Natural killer cell (primary cell): ENCODE data around the gene AP2A2. TPM values are rescaled to one million over a fixed set of nuclear protein-coding genes. Genes with fewer than 3 reads are reported as not detected.

Experiments used
- ATAC-seq, 3 donors: fragments of 150-1000 bp in 2 of 3; fragments of 200-7000 bp in 1 of 3; cut with Tn5 transposase; 1 replicate in 1 of 3; 2 replicates in 2 of 3; pipeline ENCODE4 v1.10.0; 2021; ENCODE audit warnings: mild to moderate bottlenecking in 2 of 3, moderate library complexity in 2 of 3
- DNase-seq, 2 donors: peaks; one replicate each; pipeline versions ENCODE4 v3.0.0 to v3.0.0-alpha.2; 2013 to 2021; ENCODE audit warnings: mixed read lengths in 1 of 2
- H3K27ac ChIP-seq: one replicate; pipeline ENCODE4 v1.5.1; 2013; ENCODE audit warnings: mild to moderate bottlenecking, low read length
- H3K27me3 ChIP-seq: one replicate; pipeline ENCODE4 v1.6.1; 2013; ENCODE audit warnings: low read length; ENCODE audit not compliant: control insufficient read depth, insufficient read depth
- H3K36me3 ChIP-seq: one replicate; pipeline ENCODE4 v1.6.1; 2013; ENCODE audit warnings: low read length; ENCODE audit not compliant: control insufficient read depth, insufficient read depth
- H3K4me1 ChIP-seq: one replicate; pipeline ENCODE4 v1.6.1; 2013; ENCODE audit warnings: low read length; ENCODE audit not compliant: control insufficient read depth, insufficient read depth
- H3K4me3 ChIP-seq: one replicate; pipeline ENCODE4 v1.5.1; 2013; ENCODE audit warnings: low read length
- H3K9me3 ChIP-seq: one replicate; pipeline ENCODE4 v1.6.1; 2013; ENCODE audit warnings: low read length; ENCODE audit not compliant: control insufficient read depth, insufficient read depth
- H3K27ac Mint-ChIP-seq, 2 donors: one replicate each; pipeline ENCODE4 v1.8.0; 2022; ENCODE audit warnings: mild to moderate bottlenecking in 2 of 2, mixed read lengths in 2 of 2, moderate library complexity in 1 of 2
- H3K27me3 Mint-ChIP-seq, 2 donors: one replicate each; pipeline ENCODE4 v1.8.0; 2022; ENCODE audit warnings: low read depth in 2 of 2, mixed read lengths in 2 of 2
- H3K36me3 Mint-ChIP-seq: one replicate; pipeline ENCODE4 v1.8.0; 2022; ENCODE audit warnings: mixed read lengths
- H3K4me1 Mint-ChIP-seq, 2 donors: one replicate each; pipeline ENCODE4 v1.8.0; 2022; ENCODE audit warnings: mixed read lengths in 2 of 2
- H3K4me3 Mint-ChIP-seq: one replicate; pipeline ENCODE4 v1.8.0; 2022; ENCODE audit warnings: mild to moderate bottlenecking, moderate library complexity, mixed read lengths
- H3K9me3 Mint-ChIP-seq, 2 donors: one replicate each; pipeline ENCODE4 v1.8.0; 2022; ENCODE audit warnings: mixed read lengths in 2 of 2
- WGBS: methylation state at CpG from one replicate; pipeline ENCODE4 v1.1.7; 2013; ENCODE audit warnings: missing lambda C conversion rate; ENCODE audit not compliant: insufficient coverage; 5-methylcytosine and 5-hydroxymethylcytosine counted together
- intact Hi-C: fragments of 100-400 bp; cut with micrococcal nuclease; formaldehyde crosslinking; loops from one replicate; pipeline ENCODE4 v1.14.2; 2022
- total RNA-seq, 4 donors: library from RNA; stranded (reverse); fragments of 120-200 nt in 1 of 4; gene quantifications; one replicate each; pipeline versions ENCODE4 v1.2.3 to v1.2.4, GENCODE V29; 2013 to 2022
- TF ChIP-seq, protein P1 (sequence below): fragments of 200-600 bp; IDR thresholded peaks from one replicate; pipeline ENCODE4 v1.8.0; 2022; ENCODE audit warnings: antibody characterized with exemption

Gene AP2A2
- total RNA-seq, 3 donors from 2014 or later (not counting 1 experiment from before 2014, with no cell fraction given): 57.2 to 120 (median 82.9) TPM

DNA sequence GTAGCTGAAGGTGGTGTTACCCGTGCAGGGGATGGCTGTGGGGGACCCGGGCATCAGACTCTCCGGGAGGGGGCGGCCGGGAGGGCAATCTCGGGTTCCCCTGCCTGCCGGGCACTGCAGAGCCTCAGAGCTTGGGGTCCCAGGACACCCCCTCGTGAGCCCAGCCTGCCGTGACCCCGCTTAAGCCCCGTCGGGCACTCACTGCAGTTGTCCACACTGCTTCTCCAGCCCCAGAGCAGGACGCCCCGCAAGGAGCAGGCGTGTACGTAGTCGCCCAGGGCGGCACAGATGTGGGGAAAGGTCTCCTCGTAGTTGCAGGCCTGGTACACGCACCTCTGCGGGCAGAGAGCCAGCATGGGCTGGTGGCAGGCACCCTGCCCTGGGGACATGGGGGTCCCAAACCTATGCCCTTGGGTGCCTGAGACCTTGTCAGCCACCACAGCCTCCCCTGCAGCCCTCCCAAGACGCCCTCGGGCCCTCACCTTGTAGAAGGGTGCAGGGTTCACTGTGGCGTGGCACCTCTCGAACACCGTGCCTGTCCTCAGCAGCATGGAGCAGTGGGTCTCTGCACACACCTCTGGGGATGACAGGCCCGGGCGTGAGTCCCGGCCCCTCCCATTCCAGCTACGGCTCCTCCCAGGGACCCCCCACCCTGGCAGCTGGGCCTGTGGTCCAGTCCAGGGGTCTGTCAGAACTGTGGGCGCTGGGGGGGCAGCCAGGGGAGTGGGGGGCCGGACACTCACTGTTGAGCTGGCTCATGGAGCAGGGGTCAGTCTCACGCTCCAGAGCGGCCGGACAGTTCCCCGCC, 102.0 kb downstream of the AP2A2 start:
- Histone ChIP-seq H3K27me3 (no peaks in the 10 kb centered on the region), H3K27ac (no peak overlapping the region), H3K9me3 (no peaks in the 10 kb centered on the region), H3K4me1 (no peaks in the 10 kb centered on the region), H3K4me3 (no peak overlapping the region), H3K36me3 (no peaks in the 10 kb centered on the region)
- no peaks in the 10 kb centered on the region for H3K36me3 Mint-ChIP-seq
- DNase-seq (no peak), ATAC-seq (no peak)
- no peak overlapping the region for H3K27ac Mint-ChIP-seq
- TF ChIP-seq, protein P1, sequence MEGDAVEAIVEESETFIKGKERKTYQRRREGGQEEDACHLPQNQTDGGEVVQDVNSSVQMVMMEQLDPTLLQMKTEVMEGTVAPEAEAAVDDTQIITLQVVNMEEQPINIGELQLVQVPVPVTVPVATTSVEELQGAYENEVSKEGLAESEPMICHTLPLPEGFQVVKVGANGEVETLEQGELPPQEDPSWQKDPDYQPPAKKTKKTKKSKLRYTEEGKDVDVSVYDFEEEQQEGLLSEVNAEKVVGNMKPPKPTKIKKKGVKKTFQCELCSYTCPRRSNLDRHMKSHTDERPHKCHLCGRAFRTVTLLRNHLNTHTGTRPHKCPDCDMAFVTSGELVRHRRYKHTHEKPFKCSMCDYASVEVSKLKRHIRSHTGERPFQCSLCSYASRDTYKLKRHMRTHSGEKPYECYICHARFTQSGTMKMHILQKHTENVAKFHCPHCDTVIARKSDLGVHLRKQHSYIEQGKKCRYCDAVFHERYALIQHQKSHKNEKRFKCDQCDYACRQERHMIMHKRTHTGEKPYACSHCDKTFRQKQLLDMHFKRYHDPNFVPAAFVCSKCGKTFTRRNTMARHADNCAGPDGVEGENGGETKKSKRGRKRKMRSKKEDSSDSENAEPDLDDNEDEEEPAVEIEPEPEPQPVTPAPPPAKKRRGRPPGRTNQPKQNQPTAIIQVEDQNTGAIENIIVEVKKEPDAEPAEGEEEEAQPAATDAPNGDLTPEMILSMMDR: no peak
- no peaks in the 10 kb centered on the region for H3K27me3 Mint-ChIP-seq
- H3K4me1 Mint-ChIP-seq: peaks cover 0 to 7% of the 10 kb centered on the region in 2 donors
- H3K9me3 Mint-ChIP-seq: no peaks in the 10 kb centered on the region
- H3K4me3 Mint-ChIP-seq: no peak overlapping the region
- intact Hi-C loops: no loop called here
- 88% methylated on average over 36 of the region's 36 CpGs for WGBS

DNA sequence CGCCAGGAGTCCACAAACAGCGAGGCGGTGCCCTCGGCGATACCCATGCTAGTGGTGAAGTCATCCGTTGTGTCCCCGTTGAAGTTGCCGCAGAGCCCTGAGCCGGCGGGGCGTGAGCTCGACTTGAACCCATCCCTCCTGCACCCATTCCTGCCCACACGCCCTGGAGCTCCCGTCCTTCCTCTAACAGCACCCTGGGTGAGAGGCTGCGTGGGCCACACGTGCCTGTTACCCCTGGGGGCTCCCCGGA, 102.5 kb downstream of the AP2A2 start:
- ATAC-seq (no peak), DNase-seq (no peak)
- no peaks in the 10 kb centered on the region for H3K27me3 Mint-ChIP-seq
- H3K27ac Mint-ChIP-seq: no peak overlapping the region
- H3K36me3 ChIP-seq: no peaks in the 10 kb centered on the region
- peaks cover 0 to 7% of the 10 kb centered on the region in 2 donors for H3K4me1 Mint-ChIP-seq
- no peaks in the 10 kb centered on the region for H3K27me3 ChIP-seq
- no peaks in the 10 kb centered on the region for H3K9me3 ChIP-seq
- no peaks in the 10 kb centered on the region for H3K4me1 ChIP-seq
- H3K9me3 Mint-ChIP-seq: no peaks in the 10 kb centered on the region
- no peak overlapping the region for H3K4me3 Mint-ChIP-seq
- intact Hi-C loops: no loop called here
- TF ChIP-seq, protein P1: no peak
- H3K4me3 ChIP-seq: no peak overlapping the region
- no peak overlapping the region for H3K27ac ChIP-seq
- no peaks in the 10 kb centered on the region for H3K36me3 Mint-ChIP-seq
- WGBS: 92% methylated on average over 17 of the region's 17 CpGs

DNA sequence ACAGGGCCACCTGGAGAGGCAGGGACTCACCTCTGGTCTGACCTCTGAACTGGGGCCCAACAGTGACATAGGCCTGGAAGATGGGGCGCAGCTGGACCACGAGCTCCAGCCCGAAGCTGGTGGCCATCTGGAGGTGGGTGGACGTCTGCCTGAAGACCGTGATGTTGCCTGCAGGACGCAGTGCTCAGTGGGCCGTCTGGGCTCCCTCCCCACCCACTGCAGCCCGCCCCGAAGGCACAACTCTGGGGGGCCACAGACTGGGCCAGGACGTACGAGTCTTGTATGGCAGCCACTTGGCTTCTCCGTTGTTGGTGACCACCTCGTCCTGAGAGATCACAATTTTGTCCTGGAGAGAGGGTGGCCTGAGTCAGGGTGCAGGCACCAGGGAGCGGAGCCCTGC, 102.9 kb downstream of the AP2A2 start:
- Mint-ChIP-seq H3K4me1 (peaks cover 0 to 7% of the 10 kb centered on the region in 2 donors), H3K27me3 (no peaks in the 10 kb centered on the region), H3K4me3 (no peak overlapping the region), H3K9me3 (no peaks in the 10 kb centered on the region), H3K27ac (no peak overlapping the region), H3K36me3 (no peaks in the 10 kb centered on the region)
- H3K4me3 ChIP-seq: no peak overlapping the region
- no peak for DNase-seq
- TF ChIP-seq, protein P1: no peak
- no peaks in the 10 kb centered on the region for H3K9me3 ChIP-seq
- no peak overlapping the region for H3K27ac ChIP-seq
- H3K36me3 ChIP-seq: no peaks in the 10 kb centered on the region
- 88% methylated on average over 14 of the region's 14 CpGs for WGBS
- H3K4me1 ChIP-seq: no peaks in the 10 kb centered on the region
- no peak for ATAC-seq
- no peaks in the 10 kb centered on the region for H3K27me3 ChIP-seq
- intact Hi-C loops: no loop called here

DNA sequence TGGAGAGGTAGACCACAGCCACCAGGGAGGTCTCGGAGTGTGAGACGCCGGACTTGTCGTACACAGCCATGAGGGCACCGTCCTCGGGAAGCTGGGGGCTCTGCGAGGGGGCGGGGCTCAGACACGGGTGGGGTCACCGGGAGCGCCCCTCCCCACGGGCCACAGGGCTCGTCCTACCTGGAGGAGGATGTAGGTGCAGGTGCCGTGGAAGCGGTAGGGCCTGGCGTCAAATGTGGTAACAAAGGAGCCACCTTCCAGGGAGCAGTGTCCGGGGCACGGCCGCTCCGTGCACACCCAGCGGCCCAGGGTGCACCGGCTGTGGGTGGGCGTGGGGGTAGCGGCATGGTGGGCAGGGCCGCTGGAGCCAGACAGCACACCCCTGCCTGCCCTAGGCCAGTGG, 103.4 kb downstream of the AP2A2 start:
- no peaks in the 10 kb centered on the region for H3K27me3 ChIP-seq
- H3K27me3 Mint-ChIP-seq: no peaks in the 10 kb centered on the region
- H3K36me3 ChIP-seq: no peaks in the 10 kb centered on the region
- 90% methylated on average over 25 of the region's 25 CpGs for WGBS
- no peaks in the 10 kb centered on the region for H3K9me3 Mint-ChIP-seq
- DNase-seq (no peak), ATAC-seq (no peak)
- H3K9me3 ChIP-seq: no peaks in the 10 kb centered on the region
- no peak overlapping the region for H3K27ac Mint-ChIP-seq
- H3K4me3 ChIP-seq: no peak overlapping the region
- no peak overlapping the region for H3K27ac ChIP-seq
- H3K4me1 Mint-ChIP-seq: peaks cover 0 to 7% of the 10 kb centered on the region in 2 donors
- H3K36me3 Mint-ChIP-seq: no peaks in the 10 kb centered on the region
- intact Hi-C loops: no loop called here
- no peak overlapping the region for H3K4me3 Mint-ChIP-seq
- no peaks in the 10 kb centered on the region for H3K4me1 ChIP-seq
- TF ChIP-seq, protein P1: no peak
